Prostate gland (tissue), 2 donors: ENCODE measurements around the gene ANO10.

Experiments used
- CTCF ChIP-seq, 4 experiments: fragments of 200-600 bp in 2 of 4; fragments of 450-650 bp in 2 of 4; sonication (generic) in 2 of 4; IDR thresholded peaks; 1 replicate in 3 of 4; 2 replicates in 1 of 4; pipeline ENCODE4 v1.5.1; 2016 to 2019; ENCODE audit warnings: antibody characterized with exemption in 4 of 4, mild to moderate bottlenecking in 2 of 4, moderate library complexity in 2 of 4
- POLR2AphosphoS5 ChIP-seq: sonication (generic); formaldehyde crosslinking; IDR thresholded peaks from one replicate; pipeline ENCODE4 v1.6.1; 2017; ENCODE audit warnings: antibody characterized with exemption

DNA sequence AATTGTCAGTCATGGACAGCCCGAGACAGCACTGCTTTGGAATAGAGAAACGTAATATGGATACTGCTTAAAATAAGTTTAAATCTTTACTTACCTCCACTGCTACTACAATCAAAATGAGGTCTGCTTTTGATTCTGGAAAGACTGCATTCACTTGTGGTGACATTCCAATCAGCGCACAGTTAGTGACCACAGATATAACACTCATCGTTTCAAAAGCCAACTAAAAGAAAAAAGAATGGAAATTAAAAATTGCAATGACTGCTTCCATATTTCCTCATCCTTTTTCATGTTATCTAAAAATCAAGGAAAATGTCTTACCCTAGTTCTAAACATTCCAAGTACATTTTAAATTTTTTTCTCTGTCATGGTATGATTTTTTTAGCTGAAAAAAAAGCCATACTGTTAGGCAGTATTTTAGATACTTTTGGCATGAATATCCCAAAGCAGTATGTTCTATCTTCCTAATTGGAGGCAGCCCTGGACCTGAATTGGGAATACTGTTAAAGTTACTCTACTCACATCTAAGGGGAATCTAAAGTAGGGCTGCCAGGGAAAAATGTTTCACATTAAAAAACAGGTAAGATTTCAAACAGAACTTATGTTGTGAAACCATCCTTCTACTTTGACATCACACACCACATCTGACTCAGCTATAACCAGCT, 72.1 kb downstream of the ANO10 start:
- TF ChIP-seq CTCF (IDR thresholded peaks at IDR 0.05) = no peak
- TF ChIP-seq POLR2AphosphoS5 = no peak
